Sigmoid colon (tissue), 7 donors: ENCODE data around the gene IL34. TPM values are rescaled to one million over a fixed set of nuclear protein-coding genes. Genes with fewer than 3 reads are reported as not detected.

Experiments used
- DNase-seq: peaks from one replicate; pipeline ENCODE4 v3.0.0-alpha.2; 2019
- H3K27ac ChIP-seq, 4 donors: fragments of 200-600 bp; sonication (generic); one replicate each; pipeline ENCODE4 v1.5.1; 2016 to 2019; ENCODE audit warnings: mild to moderate bottlenecking in 1 of 4
- H3K27me3 ChIP-seq, 3 donors: fragments of 200-600 bp; sonication (generic); one replicate each; pipeline ENCODE4 v1.5.1; 2019; ENCODE audit warnings: mild to moderate bottlenecking in 1 of 3
- H3K36me3 ChIP-seq, 4 donors: fragments of 200-600 bp; sonication (generic); one replicate each; pipeline ENCODE4 v1.5.1; 2016 to 2019
- H3K4me1 ChIP-seq, 4 donors: fragments of 200-600 bp; sonication (generic); one replicate each; pipeline ENCODE4 v1.5.1; 2017 to 2019
- H3K4me3 ChIP-seq, 4 donors: fragments of 200-600 bp; sonication (generic); one replicate each; pipeline ENCODE4 v1.5.1; 2017 to 2019; ENCODE audit warnings: mild to moderate bottlenecking in 2 of 4, moderate library complexity in 1 of 4
- H3K9me3 ChIP-seq, 4 donors: fragments of 200-600 bp in 3 of 4; sonication (generic) in 3 of 4; one replicate each; pipeline versions ENCODE4 v1.5.1 to v1.6.1; 2013 to 2019
- EP300 ChIP-seq, 4 donors: sonication (generic); formaldehyde crosslinking; IDR thresholded peaks; one replicate each; pipeline ENCODE4 v1.6.1; 2017; ENCODE audit warnings: antibody characterized with exemption in 4 of 4
- POLR2A ChIP-seq, 2 donors: fragments of 450-650 bp; IDR thresholded peaks; one replicate each; pipeline ENCODE4 v1.6.1; 2016; ENCODE audit warnings: antibody characterized with exemption in 2 of 2, mild to moderate bottlenecking in 2 of 2, moderate library complexity in 2 of 2
- POLR2AphosphoS5 ChIP-seq, 4 donors: sonication (generic); formaldehyde crosslinking; IDR thresholded peaks; one replicate each; pipeline ENCODE4 v1.6.1; 2017; ENCODE audit warnings: antibody characterized with exemption in 4 of 4
- WGBS, 2 donors: extraction: QIAGEN DNeasy Blood & Tissue Kit; methylation state at CpG; one replicate each; pipeline ENCODE4 v1.1.7; 2013; 5-methylcytosine and 5-hydroxymethylcytosine counted together
- intact Hi-C: fragments of 100-400 bp; cut with DNase I; formaldehyde crosslinking; loops from one replicate; pipeline ENCODE4 v1.15.1; 2023
- polyA plus RNA-seq, 3 donors: library from polyadenylated mRNA; stranded (reverse); fragments of 200-250 nt; gene quantifications; one replicate each; pipeline ENCODE4 v1.2.3, GENCODE V29; 2013
- total RNA-seq, 4 donors: library from RNA; depleted of rRNA; stranded (reverse); fragments of >200 nt; gene quantifications; one replicate each; pipeline ENCODE4 v1.1.0, GENCODE V29; 2016
- TF ChIP-seq, protein P1 (sequence below), 4 experiments: fragments of 450-650 bp in 3 of 4; fragments of 200-600 bp in 1 of 4; IDR thresholded peaks; one replicate each; pipeline ENCODE4 v1.5.1; 2016 to 2019; ENCODE audit warnings: antibody characterized with exemption in 4 of 4, mild to moderate bottlenecking in 3 of 4, moderate library complexity in 2 of 4
- donor health status: healthy with polysubstance abuse.
- donor health status: Bipolar disorder and iron deficiency.
- donor health status: healthy.

The IL34 gene
- total and polyA plus RNA-seq, 7 donors, result 1.8 to 5.5 (median 4.6) TPM; not detected in 2

DNA sequence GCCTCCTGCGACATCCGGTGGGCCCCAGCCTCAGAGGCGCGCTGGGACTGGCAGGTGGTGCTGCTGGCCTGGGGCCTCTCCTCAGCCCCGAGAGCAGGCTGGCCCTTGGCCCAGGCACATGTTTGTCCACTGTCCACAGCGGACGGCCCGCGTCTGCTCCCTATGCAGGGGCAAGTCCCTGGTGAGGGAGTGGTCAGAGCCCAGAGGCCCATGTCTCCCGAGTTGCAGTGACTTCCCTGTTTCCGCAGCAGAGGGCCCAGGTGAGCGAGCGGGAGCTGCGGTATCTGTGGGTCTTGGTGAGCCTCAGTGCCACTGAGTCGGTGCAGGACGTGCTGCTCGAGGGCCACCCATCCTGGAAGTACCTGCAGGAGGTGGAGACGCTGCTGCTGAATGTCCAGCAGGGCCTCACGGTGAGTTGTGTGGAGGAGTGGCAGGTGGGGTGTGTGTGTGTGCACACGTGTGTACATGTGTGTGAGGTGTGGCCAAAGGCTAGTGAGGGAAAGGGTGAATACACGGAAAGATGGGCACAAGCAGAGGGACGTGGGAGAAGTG is 10.4 kb downstream of the IL34 start:
- Histone ChIP-seq H3K36me3 (no peaks in the 10 kb centered on the region), H3K4me1 (peaks cover 0 to 23% (median 14%) of the 10 kb centered on the region in 4 donors), H3K27ac (no peak overlapping the region), H3K27me3 (no peaks in the 10 kb centered on the region), H3K9me3 (no peaks in the 10 kb centered on the region), H3K4me3 (no peak overlapping the region)
- 75 to 77% methylated on average over 22 of the region's 22 CpGs for WGBS, 2 donors
- DNase-seq, result no peak
- TF ChIP-seq, protein P1, sequence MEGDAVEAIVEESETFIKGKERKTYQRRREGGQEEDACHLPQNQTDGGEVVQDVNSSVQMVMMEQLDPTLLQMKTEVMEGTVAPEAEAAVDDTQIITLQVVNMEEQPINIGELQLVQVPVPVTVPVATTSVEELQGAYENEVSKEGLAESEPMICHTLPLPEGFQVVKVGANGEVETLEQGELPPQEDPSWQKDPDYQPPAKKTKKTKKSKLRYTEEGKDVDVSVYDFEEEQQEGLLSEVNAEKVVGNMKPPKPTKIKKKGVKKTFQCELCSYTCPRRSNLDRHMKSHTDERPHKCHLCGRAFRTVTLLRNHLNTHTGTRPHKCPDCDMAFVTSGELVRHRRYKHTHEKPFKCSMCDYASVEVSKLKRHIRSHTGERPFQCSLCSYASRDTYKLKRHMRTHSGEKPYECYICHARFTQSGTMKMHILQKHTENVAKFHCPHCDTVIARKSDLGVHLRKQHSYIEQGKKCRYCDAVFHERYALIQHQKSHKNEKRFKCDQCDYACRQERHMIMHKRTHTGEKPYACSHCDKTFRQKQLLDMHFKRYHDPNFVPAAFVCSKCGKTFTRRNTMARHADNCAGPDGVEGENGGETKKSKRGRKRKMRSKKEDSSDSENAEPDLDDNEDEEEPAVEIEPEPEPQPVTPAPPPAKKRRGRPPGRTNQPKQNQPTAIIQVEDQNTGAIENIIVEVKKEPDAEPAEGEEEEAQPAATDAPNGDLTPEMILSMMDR (IDR thresholded peaks at IDR 0.05), result no peak
- TF ChIP-seq POLR2A (IDR thresholded peaks at IDR 0.05) (no peak), EP300 (IDR thresholded peaks at IDR 0.05) (no peak), POLR2AphosphoS5 (IDR thresholded peaks at IDR 0.05) (no peak)
- intact Hi-C loops, result loop anchor here (10.0 kb wide), 1 partner anchor 282 kb away; no protein-coding TSS in a partner anchor

DNA sequence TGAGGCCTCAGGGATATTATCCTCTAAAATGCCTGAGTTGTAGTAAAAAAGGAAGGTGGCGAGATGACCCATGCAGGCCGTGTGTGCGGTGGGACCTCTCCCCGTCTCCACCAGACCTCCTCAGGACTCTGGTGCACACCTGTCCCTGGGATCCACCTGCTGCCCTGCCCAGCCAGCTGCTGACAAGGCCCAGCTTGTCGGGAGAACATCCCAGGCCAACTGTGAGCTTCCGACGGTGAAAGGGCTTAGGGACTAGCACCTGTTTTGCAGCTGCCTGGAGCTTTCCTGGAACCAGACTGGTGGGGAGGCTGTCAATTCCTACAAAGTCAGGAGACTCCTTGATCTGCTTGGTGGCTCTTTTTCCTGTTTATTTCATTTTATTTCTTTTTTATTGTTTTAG is 11.6 kb downstream of the IL34 start:
- Histone ChIP-seq H3K4me3 (no peak overlapping the region), H3K9me3 (no peaks in the 10 kb centered on the region), H3K4me1 (peaks cover 0 to 35% (median 26%) of the 10 kb centered on the region in 4 donors), H3K27ac (no peak overlapping the region), H3K36me3 (peaks cover 0 to 3% (median under 1%) of the 10 kb centered on the region in 4 donors), H3K27me3 (no peaks in the 10 kb centered on the region)
- 68 to 83% methylated on average over 7 of the region's 7 CpGs for WGBS, 2 donors
- TF ChIP-seq POLR2A (IDR thresholded peaks at IDR 0.05) (no peak), POLR2AphosphoS5 (IDR thresholded peaks at IDR 0.05) (no peak), EP300 (IDR thresholded peaks at IDR 0.05) (no peak)
- TF ChIP-seq, protein P1 (IDR thresholded peaks at IDR 0.05), result no peak
- peak; percentile 40 for DNase-seq
- intact Hi-C loops, result loop anchor here (10.0 kb wide), 1 partner anchor 283 kb away; no protein-coding TSS in a partner anchor

DNA sequence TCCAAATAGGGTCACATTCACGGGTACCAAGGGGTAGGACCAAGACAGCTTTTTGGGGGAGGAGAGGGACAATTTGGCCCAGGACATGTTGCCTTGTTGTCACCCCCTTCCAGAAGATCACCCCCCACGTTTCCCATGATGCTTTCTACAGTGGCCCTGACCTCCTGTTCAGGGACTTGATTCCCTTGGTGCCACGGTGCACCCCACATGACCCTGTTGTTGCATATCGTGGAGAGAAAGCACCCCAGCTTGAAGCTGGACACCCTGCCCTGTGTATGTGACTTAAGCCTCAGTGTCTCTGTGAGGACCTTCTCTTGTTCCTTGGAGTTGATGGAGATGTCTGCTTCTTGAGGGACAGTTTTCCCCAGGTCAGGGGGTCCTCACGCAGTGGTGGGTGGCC is 12.6 kb downstream of the IL34 start:
- 80 to 86% methylated on average over 5 of the region's 5 CpGs for WGBS, 2 donors
- no peak overlapping the region for H3K4me3 ChIP-seq
- H3K27ac ChIP-seq, result no peak overlapping the region
- no peaks in the 10 kb centered on the region for H3K27me3 ChIP-seq
- TF ChIP-seq, protein P1 (IDR thresholded peaks at IDR 0.05), result no peak
- TF ChIP-seq POLR2A (IDR thresholded peaks at IDR 0.05) (no peak), EP300 (IDR thresholded peaks at IDR 0.05) (no peak), POLR2AphosphoS5 (IDR thresholded peaks at IDR 0.05) (no peak)
- no peaks in the 10 kb centered on the region for H3K9me3 ChIP-seq
- intact Hi-C loops, result loop anchor here (10.0 kb wide), 1 partner anchor 284 kb away; no protein-coding TSS in a partner anchor
- H3K4me1 ChIP-seq, result peaks cover 0 to 43% (median 34%) of the 10 kb centered on the region in 4 donors
- DNase-seq, result peak; percentile 38
- H3K36me3 ChIP-seq, result peaks cover 9 to 12% (median 10%) of the 10 kb centered on the region in 4 donors

DNA sequence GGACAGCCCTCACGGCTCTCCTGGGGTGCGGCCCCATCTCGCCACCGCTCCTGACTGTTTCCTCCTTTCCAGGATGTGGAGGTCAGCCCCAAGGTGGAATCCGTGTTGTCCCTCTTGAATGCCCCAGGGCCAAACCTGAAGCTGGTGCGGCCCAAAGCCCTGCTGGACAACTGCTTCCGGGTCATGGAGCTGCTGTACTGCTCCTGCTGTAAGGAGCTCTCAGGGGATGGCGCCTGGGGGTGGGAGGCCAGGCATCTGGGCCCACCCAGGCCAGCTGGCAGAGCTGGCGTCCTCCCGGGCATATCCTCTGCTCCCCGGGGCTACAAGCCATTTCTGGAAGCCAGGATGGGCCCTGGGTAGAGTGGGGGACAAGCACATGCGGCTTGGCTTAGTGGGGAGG is 13.2 kb downstream of the IL34 start:
- Histone ChIP-seq H3K4me3 (no peak overlapping the region), H3K27ac (no peak overlapping the region), H3K27me3 (no peaks in the 10 kb centered on the region), H3K9me3 (no peaks in the 10 kb centered on the region), H3K36me3 (peaks cover 15 to 19% (median 16%) of the 10 kb centered on the region in 4 donors), H3K4me1 (peaks cover 0 to 37% (median 28%) of the 10 kb centered on the region in 4 donors)
- WGBS, 2 donors, result 83 to 91% methylated on average over 12 of the region's 12 CpGs
- DNase-seq, result peak; percentile 63
- intact Hi-C loops, result loop anchor here (10.0 kb wide), 1 partner anchor 285 kb away; no protein-coding TSS in a partner anchor
- TF ChIP-seq POLR2A (IDR thresholded peaks at IDR 0.05) (no peak), EP300 (IDR thresholded peaks at IDR 0.05) (no peak), POLR2AphosphoS5 (IDR thresholded peaks at IDR 0.05) (no peak)
- TF ChIP-seq, protein P1 (IDR thresholded peaks at IDR 0.05), result no peak
